Gastrocnemius medialis (tissue), 4 donors: ENCODE results near the gene BCAS2. TPM values are rescaled to one million over a fixed set of nuclear protein-coding genes. Genes with fewer than 3 reads are reported as not detected.

Experiments
- ATAC-seq, 2 donors: fragments of 150-250 bp; one replicate each; pipeline ENCODE4 v1.9.1; 2016
- DNase-seq, 2 donors: peaks; one replicate each; pipeline ENCODE4 v3.0.0-alpha.2; 2019
- H3K27ac ChIP-seq, 4 donors: fragments of 200-600 bp; sonication (generic); 1 replicate in 1 of 4; 2 replicates in 3 of 4; pipeline ENCODE4 v1.5.1; 2016 to 2018; ENCODE audit warnings: mild to moderate bottlenecking in 2 of 4, moderate library complexity in 1 of 4
- H3K27me3 ChIP-seq, 3 donors: fragments of 200-600 bp; sonication (generic) in 2 of 3; 1 replicate in 1 of 3; 2 replicates in 2 of 3; pipeline versions ENCODE4 v1.5.1 to v1.6.0; 2016 to 2019; ENCODE audit warnings: mild to moderate bottlenecking in 1 of 3, moderate library complexity in 1 of 3
- H3K36me3 ChIP-seq, 2 donors: fragments of 200-600 bp; sonication (generic) in 1 of 2; one replicate each; pipeline ENCODE4 v1.5.1; 2017 to 2018
- H3K4me1 ChIP-seq, 2 donors: fragments of 200-600 bp; sonication (generic) in 1 of 2; one replicate each; pipeline ENCODE4 v1.5.1; 2016 to 2017; ENCODE audit warnings: mild to moderate bottlenecking in 2 of 2
- H3K4me3 ChIP-seq, 4 donors: fragments of 200-600 bp; sonication (generic) in 3 of 4; 1 replicate in 1 of 4; 2 replicates in 3 of 4; pipeline ENCODE4 v1.5.1; 2016 to 2019; ENCODE audit warnings: mild to moderate bottlenecking in 2 of 4
- H3K9me3 ChIP-seq, 3 donors: fragments of 200-600 bp; sonication (generic) in 2 of 3; 1 replicate in 1 of 3; 2 replicates in 2 of 3; pipeline ENCODE4 v1.5.1; 2016 to 2019
- POLR2A ChIP-seq, 2 donors: fragments of 450-650 bp; IDR thresholded peaks; one replicate each; pipeline ENCODE4 v1.6.1; 2017; ENCODE audit warnings: antibody characterized with exemption in 2 of 2, mild to moderate bottlenecking in 2 of 2, moderate library complexity in 2 of 2
- in situ Hi-C, 4 donors: fragments of 200-750 bp; cut with MboI; loops; one replicate each; pipeline versions ENCODE4 v1.15.0 to v1.8.0; 2017; ENCODE audit warnings: low sequenced_read_pairs in 4 of 4
- intact Hi-C: fragments of 100-400 bp; cut with DNase I; formaldehyde crosslinking; loops from one replicate; pipeline ENCODE4 v1.15.1; 2023; ENCODE audit warnings: low total_unique reads
- total RNA-seq, 4 donors: library from RNA; depleted of rRNA; stranded (reverse); fragments of >200 nt; gene quantifications; one replicate each; pipeline versions ENCODE4 v1.1.0 to v1.2.3, GENCODE V29; 2016
- TF ChIP-seq, protein P1 (sequence below), 5 experiments: fragments of 450-650 bp in 3 of 5; fragments of 200-600 bp in 2 of 5; sonication (generic) in 2 of 5; IDR thresholded peaks in 4 of 5; conservative IDR thresholded peaks in 1 of 5; 1 replicate in 4 of 5; 2 replicates in 1 of 5; pipeline ENCODE4 v1.5.1; 2016 to 2019; ENCODE audit warnings: antibody characterized with exemption in 5 of 5, mild to moderate bottlenecking in 3 of 5, moderate library complexity in 3 of 5

BCAS2 gene
- total RNA-seq, 4 donors from 2014 or later = 23.7 to 32.8 (median 25.2) TPM

DNA sequence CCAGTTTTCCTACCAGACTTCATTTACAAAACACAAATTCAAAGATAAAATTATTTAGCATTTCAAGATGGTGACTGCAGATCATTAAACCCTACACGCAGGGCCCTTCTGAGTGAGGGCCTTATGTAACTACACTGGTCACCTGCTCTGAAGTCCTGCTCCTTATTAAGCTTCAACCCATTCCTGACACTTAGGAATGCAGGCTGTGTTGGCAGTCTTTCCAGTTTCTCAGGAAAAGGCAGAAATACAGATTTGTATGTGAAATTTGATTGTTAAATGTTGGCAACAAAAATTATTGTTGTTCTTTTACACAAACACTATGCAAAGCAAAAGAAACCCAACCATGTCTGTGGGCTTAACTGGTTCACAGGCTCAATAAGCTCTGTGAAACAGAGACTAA lies 25.8 kb upstream of the BCAS2 start:
- ATAC-seq (no peak), DNase-seq (no peak)
- Histone ChIP-seq H3K4me1 (no peaks in the 10 kb centered on the region), H3K4me3 (no peak overlapping the region), H3K27ac (peak overlapping the region in 1 of 4 donors; percentile 7), H3K9me3 (no peaks in the 10 kb centered on the region), H3K27me3 (no peaks in the 10 kb centered on the region), H3K36me3 (peaks cover 0 to 84% of the 10 kb centered on the region in 2 donors)
- intact Hi-C loops = no loop called here
- no peak for TF ChIP-seq POLR2A (IDR thresholded peaks at IDR 0.05)
- TF ChIP-seq, protein P1, sequence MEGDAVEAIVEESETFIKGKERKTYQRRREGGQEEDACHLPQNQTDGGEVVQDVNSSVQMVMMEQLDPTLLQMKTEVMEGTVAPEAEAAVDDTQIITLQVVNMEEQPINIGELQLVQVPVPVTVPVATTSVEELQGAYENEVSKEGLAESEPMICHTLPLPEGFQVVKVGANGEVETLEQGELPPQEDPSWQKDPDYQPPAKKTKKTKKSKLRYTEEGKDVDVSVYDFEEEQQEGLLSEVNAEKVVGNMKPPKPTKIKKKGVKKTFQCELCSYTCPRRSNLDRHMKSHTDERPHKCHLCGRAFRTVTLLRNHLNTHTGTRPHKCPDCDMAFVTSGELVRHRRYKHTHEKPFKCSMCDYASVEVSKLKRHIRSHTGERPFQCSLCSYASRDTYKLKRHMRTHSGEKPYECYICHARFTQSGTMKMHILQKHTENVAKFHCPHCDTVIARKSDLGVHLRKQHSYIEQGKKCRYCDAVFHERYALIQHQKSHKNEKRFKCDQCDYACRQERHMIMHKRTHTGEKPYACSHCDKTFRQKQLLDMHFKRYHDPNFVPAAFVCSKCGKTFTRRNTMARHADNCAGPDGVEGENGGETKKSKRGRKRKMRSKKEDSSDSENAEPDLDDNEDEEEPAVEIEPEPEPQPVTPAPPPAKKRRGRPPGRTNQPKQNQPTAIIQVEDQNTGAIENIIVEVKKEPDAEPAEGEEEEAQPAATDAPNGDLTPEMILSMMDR (IDR thresholded peaks at IDR 0.05 in 4 of 5, conservative IDR thresholded peaks at IDR 0.05 in 1 of 5) = no peak
- in situ Hi-C loops = no loop called here

DNA sequence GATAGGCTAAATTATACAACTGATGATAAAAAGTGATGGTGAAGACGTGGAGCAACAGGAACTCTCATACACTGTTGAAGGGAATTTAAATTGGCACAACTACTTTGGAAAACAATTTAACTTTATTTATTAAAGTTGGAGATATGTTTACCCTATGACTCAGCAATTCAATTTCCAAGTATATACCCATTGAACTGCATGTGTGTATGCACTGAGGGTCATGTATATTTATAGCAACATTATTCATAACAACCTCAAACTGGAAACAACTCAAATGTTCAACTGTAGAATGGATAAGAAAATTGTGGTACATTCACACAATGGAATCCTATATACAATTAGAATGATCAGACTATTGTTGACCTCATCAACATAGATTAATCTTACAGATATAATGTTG lies 16.5 kb upstream of the BCAS2 start:
- in situ Hi-C loops = loop anchor here in 1 of 4 donors (25.0 kb wide), 1 partner anchor 164 kb away; the partner anchor contains the start of gene CSDE1
- TF ChIP-seq POLR2A (IDR thresholded peaks at IDR 0.05) = no peak
- TF ChIP-seq, protein P1 (IDR thresholded peaks at IDR 0.05 in 4 of 5, conservative IDR thresholded peaks at IDR 0.05 in 1 of 5) = no peak
- Histone ChIP-seq H3K27ac (peak overlapping the region; percentile 81 to 84 (median 82)), H3K36me3 (peaks cover 0 to 74% of the 10 kb centered on the region in 2 donors), H3K27me3 (no peaks in the 10 kb centered on the region), H3K9me3 (no peaks in the 10 kb centered on the region), H3K4me3 (no peak overlapping the region), H3K4me1 (peaks cover 26% of the 10 kb centered on the region in 2 donors)
- ATAC-seq = peak; percentile 87 to 89
- DNase-seq = no peak
- intact Hi-C loops = loop anchor here (5.0 kb wide), 1 partner anchor 251 kb away; no protein-coding TSS in a partner anchor

DNA sequence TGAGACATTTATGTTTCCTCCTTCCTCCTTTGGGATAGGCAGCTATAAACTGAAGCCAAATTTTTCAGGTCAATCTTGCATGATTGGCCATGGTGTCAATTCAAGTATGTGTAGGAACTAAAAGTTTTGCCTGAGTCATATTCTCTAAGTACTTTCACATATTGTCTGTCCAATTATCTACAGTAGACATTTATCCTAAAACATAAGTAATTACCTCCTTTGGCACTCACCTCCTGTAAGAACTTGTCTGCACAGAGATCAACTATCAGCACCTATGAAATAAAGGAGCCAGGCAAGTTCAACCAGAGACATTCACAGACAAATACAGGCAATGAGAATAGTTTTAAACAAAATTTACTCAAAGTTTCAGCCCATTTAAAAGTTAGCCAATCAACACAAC lies 14.2 kb upstream of the BCAS2 start:
- ATAC-seq = no peak
- intact Hi-C loops = loop anchor here (5.0 kb wide), 1 partner anchor 248 kb away; no protein-coding TSS in a partner anchor
- Histone ChIP-seq H3K4me1 (peaks cover 26 to 31% of the 10 kb centered on the region in 2 donors), H3K4me3 (no peak overlapping the region), H3K27me3 (no peaks in the 10 kb centered on the region), H3K27ac (peak overlapping the region; percentile 81 to 84 (median 82)), H3K9me3 (no peaks in the 10 kb centered on the region), H3K36me3 (peaks cover 0 to 66% of the 10 kb centered on the region in 2 donors)
- TF ChIP-seq, protein P1 (IDR thresholded peaks at IDR 0.05 in 4 of 5, conservative IDR thresholded peaks at IDR 0.05 in 1 of 5) = no peak
- no peak for TF ChIP-seq POLR2A (IDR thresholded peaks at IDR 0.05)
- DNase-seq = no peak
- in situ Hi-C loops = loop anchor here in 1 of 4 donors (25.0 kb wide), 1 partner anchor 167 kb away; the partner anchor contains the start of gene CSDE1

DNA sequence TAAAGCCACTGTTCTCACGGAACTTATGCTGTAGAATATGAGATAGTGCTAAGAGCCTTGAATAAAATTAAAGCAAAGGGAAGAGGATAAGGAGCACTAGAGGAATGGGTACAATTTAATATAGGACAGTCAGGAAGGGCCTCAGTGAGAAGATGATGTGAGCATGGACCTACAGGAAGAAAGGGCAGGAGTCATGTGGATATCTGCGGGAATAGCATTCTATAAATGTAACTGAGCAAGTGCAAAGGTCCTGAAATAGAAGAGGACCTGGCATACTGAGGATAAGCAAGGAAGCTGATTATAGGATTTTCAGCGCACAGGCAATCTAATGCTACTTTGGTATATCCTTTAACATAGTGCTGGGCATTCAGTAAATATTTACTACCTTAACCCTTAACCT lies 12.6 kb upstream of the BCAS2 start:
- no peaks in the 10 kb centered on the region for H3K27me3 ChIP-seq
- in situ Hi-C loops = loop anchor here in 1 of 4 donors (25.0 kb wide), 1 partner anchor 168 kb away; the partner anchor contains the start of gene CSDE1
- ATAC-seq = peak in 1 of 2 donors; percentile 69
- H3K9me3 ChIP-seq = no peaks in the 10 kb centered on the region
- no peak overlapping the region for H3K4me3 ChIP-seq
- peaks cover 0 to 61% of the 10 kb centered on the region in 2 donors for H3K36me3 ChIP-seq
- DNase-seq = no peak
- TF ChIP-seq POLR2A (IDR thresholded peaks at IDR 0.05) = no peak
- TF ChIP-seq, protein P1 (IDR thresholded peaks at IDR 0.05 in 4 of 5, conservative IDR thresholded peaks at IDR 0.05 in 1 of 5) = no peak
- H3K27ac ChIP-seq = peak overlapping the region; percentile 81 to 84 (median 82)
- peaks cover 39 to 44% of the 10 kb centered on the region in 2 donors for H3K4me1 ChIP-seq
- intact Hi-C loops = no loop called here
